Parathyroid adenoma (tissue), 2 donors: ENCODE data around the gene ARL4C.

Source experiments
- H2AFZ ChIP-seq: fragments of 300-600 bp; sonication (generic); one replicate; pipeline ENCODE4 v1.7.0; 2017; ENCODE audit warnings: antibody characterized with exemption, mild to moderate bottlenecking
- H3K27ac ChIP-seq: fragments of 300-600 bp; sonication (generic); one replicate; pipeline ENCODE4 v1.7.0; 2017
- H3K27me3 ChIP-seq: fragments of 300-600 bp; sonication (generic); one replicate; pipeline ENCODE4 v1.7.0; 2017; ENCODE audit warnings: low read length; ENCODE audit not compliant: control insufficient read depth, insufficient read depth
- H3K36me3 ChIP-seq: fragments of 300-600 bp; sonication (generic); one replicate; pipeline ENCODE4 v1.7.0; 2017; ENCODE audit warnings: low read length; ENCODE audit not compliant: control insufficient read depth, insufficient read depth
- H3K4me1 ChIP-seq: fragments of 300-600 bp; sonication (generic); one replicate; pipeline ENCODE4 v1.7.0; 2017; ENCODE audit warnings: control low read depth
- H3K4me2 ChIP-seq: fragments of 300-600 bp; sonication (generic); one replicate; pipeline ENCODE4 v1.7.0; 2017; ENCODE audit warnings: low read length
- H3K4me3 ChIP-seq: fragments of 300-600 bp; sonication (generic); one replicate; pipeline ENCODE4 v1.7.0; 2017; ENCODE audit warnings: low read depth, low read length
- H3K79me2 ChIP-seq: fragments of 300-600 bp; sonication (generic); one replicate; pipeline ENCODE4 v1.7.0; 2017; ENCODE audit warnings: control low read depth
- H3K9ac ChIP-seq: fragments of 300-600 bp; sonication (generic); one replicate; pipeline ENCODE4 v1.7.0; 2017; ENCODE audit warnings: mild to moderate bottlenecking
- H3K9me3 ChIP-seq: fragments of 300-600 bp; sonication (generic); one replicate; pipeline ENCODE4 v1.7.0; 2017; ENCODE audit warnings: low read length; ENCODE audit not compliant: control insufficient read depth
- CTCF ChIP-seq: fragments of 300-600 bp; sonication (generic); IDR thresholded peaks from one replicate; pipeline ENCODE4 v1.7.0; 2017; ENCODE audit warnings: antibody characterized with exemption, mild to moderate bottlenecking
- donor health status: primary hyperparathyroidism.

Gene ARL4C

GRCh38 chr2:234496835-234497593, at the start of gene ARL4C:
TSS of gene ARL4C (minus strand) at chr2:234497081. CDS start at chr2:234496586, 495 bp downstream.
- Histone ChIP-seq H3K27ac (peak within 1 kb of the TSS; percentile 49), H3K79me2 (no peaks in the 10 kb centered on the region), H3K4me2 (peak within 1 kb of the TSS; percentile 87), H3K27me3 (no peaks in the 10 kb centered on the region), H2AFZ (peak within 1 kb of the TSS; percentile 86), H3K36me3 (no peaks in the 10 kb centered on the region), H3K9ac (no peak within 1 kb of the TSS), H3K4me1 (no peaks in the 10 kb centered on the region), H3K4me3 (peak within 1 kb of the TSS; percentile 54), H3K9me3 (no peaks in the 10 kb centered on the region)
- TF ChIP-seq CTCF = no peak

GRCh38 chr2:234544659-234545611, 48.1 kb upstream of the ARL4C start:
- TF ChIP-seq CTCF = peak; percentile 86

GRCh38 chr2:234542742-234543141, 45.9 kb upstream of the ARL4C start:
- no peak for TF ChIP-seq CTCF
- Histone ChIP-seq H3K79me2 (no peaks in the 10 kb centered on the region), H3K27me3 (no peaks in the 10 kb centered on the region), H3K9ac (no peak overlapping the region), H3K36me3 (no peaks in the 10 kb centered on the region), H3K4me3 (no peak overlapping the region), H2AFZ (no peak overlapping the region), H3K27ac (no peak overlapping the region), H3K9me3 (no peaks in the 10 kb centered on the region), H3K4me1 (no peaks in the 10 kb centered on the region), H3K4me2 (no peak overlapping the region)

More at GRCh38 chr2:234544659-234545611, 48.1 kb upstream of the ARL4C start:
- H3K27ac ChIP-seq = no peak overlapping the region
- H3K4me1 ChIP-seq = no peaks in the 10 kb centered on the region
- no peaks in the 10 kb centered on the region for H3K27me3 ChIP-seq
- no peak overlapping the region for H3K9ac ChIP-seq
- no peak overlapping the region for H3K4me2 ChIP-seq
- no peaks in the 10 kb centered on the region for H3K9me3 ChIP-seq
- peak overlapping the region; percentile 41 for H2AFZ ChIP-seq
- H3K79me2 ChIP-seq = no peaks in the 10 kb centered on the region
- no peak overlapping the region for H3K4me3 ChIP-seq
- no peaks in the 10 kb centered on the region for H3K36me3 ChIP-seq

GRCh38 chr2:234537929-234538328, 41.0 kb upstream of the ARL4C start:
- Histone ChIP-seq H3K9ac (no peak overlapping the region), H2AFZ (no peak overlapping the region), H3K4me1 (no peaks in the 10 kb centered on the region), H3K27ac (no peak overlapping the region), H3K79me2 (no peaks in the 10 kb centered on the region), H3K27me3 (no peaks in the 10 kb centered on the region), H3K9me3 (no peaks in the 10 kb centered on the region), H3K36me3 (no peaks in the 10 kb centered on the region), H3K4me2 (no peak overlapping the region), H3K4me3 (no peak overlapping the region)
- TF ChIP-seq CTCF = no peak
